Eye (tissue), 1 donor: ENCODE data around the gene UROD.
"Not testable (repeated sequence)": the region's sequence is repeated elsewhere in the genome, so short reads cannot be mapped to it uniquely, and the experiment has no call there.

ENCODE experiments used
- DNase-seq: peaks from one replicate; pipeline ENCODE4 v3.0.0-alpha.2; 2015

UROD gene

DNA sequence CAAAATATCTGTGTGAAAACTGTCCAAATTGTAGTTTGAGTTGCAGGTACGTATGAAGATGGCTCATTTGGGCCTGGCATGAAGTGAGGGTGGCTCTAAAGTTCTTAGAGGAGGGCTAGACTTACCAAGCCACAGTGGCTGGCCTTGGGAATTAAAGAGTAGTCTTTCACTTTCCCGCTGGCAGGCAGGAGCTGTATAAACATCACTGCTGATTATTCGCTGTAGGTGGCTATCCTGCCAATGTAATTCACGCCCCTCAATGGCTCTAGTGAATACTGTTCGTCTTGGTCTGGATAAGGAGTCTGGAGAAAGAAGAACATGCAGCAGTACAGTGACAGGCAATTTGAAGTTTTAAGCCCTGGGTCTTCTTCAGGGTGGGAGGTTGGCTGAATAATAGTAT is 31.0 kb downstream of the UROD start:
- DNase-seq = no peak

- no peak for DNase-seq
Observed at GRCh38 chr1:45044916-45045315, 32.9 kb downstream of the UROD start.

- no peak for DNase-seq
Observed at GRCh38 chr1:45047032-45047431, 35.0 kb downstream of the UROD start.

DNA sequence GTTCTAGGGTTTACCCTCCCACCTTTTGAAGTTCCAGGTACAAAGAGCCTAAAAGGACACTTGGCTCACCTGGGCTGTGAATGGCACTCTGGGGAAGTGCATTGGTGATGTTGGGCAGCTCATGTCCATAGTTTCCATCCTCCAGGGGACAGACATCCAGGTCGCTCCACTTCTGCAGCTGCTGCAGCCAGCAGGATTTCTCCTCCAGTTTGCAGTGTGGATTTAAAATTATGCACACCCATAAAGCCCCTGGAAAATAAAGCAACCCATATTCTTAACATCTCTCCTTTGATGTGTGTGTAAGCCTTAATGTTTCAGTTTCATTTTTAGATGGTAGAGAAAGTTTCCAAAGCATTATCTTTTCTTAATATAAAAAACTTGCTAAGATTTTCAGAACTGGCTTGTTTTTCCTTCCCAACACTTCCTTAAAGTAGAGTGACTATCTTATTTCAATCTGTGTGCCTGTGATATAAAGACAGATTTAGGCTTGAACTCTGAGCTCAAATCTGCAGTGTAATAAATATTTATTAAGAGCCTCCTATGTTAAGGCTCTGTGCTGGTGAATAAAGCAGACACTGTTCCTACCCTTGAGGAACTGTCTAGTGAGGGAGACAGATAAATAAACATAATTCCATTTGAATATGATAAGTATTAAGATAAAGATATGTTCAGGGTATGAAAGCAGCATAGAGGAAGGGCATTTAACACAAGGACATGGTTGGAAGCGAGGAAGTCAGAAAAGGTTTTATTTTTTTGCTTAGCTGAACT is 39.1 kb downstream of the UROD start:
- no peak for DNase-seq

DNA sequence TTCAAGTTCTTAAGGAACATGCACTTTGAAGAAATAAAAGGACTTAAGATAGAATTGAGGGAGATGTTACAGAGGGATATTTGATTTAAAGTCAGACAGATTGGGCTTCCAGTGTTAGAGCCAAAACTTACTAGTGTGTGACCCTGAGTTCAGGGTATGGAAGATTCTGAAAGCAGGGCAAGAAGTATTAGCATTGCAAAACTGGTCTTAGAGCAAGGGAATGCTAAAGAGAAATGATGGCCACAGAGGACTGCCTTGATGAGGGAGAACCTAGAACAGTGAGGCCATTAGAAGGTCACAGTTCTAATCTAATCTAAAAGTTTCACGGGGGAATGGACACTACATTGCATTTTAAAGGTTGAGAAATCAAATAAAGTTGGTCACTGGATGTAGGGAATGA is 45.5 kb downstream of the UROD start:
- no peak for DNase-seq

DNA sequence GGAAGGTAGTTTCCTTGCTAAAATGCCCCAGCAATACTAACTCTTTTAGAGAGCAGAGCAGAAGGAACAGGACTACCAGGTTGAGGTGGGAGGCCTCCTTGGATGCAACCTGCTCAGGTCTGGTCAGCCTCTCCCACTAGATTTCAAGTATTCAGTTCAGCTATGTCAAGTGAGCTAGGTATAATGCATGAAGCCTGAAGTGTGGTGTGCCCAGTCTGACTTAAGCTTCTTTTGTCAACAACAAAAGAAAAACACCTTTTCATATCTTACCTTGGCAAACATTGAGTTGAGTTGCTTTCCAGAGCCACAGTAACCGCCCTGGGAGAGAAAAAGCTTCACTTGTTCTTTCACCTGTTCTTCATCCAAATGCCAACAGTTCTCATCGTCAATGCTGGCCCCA is 47.8 kb downstream of the UROD start:
- no peak for DNase-seq

GRCh38 chr1:45062463-45062862 is 50.4 kb downstream of the UROD start:
- DNase-seq = not testable (repeated sequence)

- no peak for DNase-seq
Observed at GRCh38 chr1:45065083-45065482, 53.0 kb downstream of the UROD start.
